D721Med (cell line): ENCODE data around the gene CUL2.

Experiments used
- DNase-seq: peaks from one replicate; pipeline ENCODE4 v3.0.0; 2011; ENCODE audit warnings: low spot score; ENCODE audit not compliant: insufficient read length
- FAIRE-seq: peaks from 2 replicates; lab custom pipeline; 2011; peaks lifted over from hg19 to GRCh38; lab: Jason Lieb, UNC
- TF ChIP-seq, protein P1 (sequence below): IDR thresholded peaks from 2 replicates; pipeline ENCODE4 v1.5.1; 2012; ENCODE audit warnings: mild to moderate bottlenecking, control low read depth; ENCODE audit not compliant: insufficient read depth; ENCODE audit errors: missing control alignments

Gene CUL2

DNA sequence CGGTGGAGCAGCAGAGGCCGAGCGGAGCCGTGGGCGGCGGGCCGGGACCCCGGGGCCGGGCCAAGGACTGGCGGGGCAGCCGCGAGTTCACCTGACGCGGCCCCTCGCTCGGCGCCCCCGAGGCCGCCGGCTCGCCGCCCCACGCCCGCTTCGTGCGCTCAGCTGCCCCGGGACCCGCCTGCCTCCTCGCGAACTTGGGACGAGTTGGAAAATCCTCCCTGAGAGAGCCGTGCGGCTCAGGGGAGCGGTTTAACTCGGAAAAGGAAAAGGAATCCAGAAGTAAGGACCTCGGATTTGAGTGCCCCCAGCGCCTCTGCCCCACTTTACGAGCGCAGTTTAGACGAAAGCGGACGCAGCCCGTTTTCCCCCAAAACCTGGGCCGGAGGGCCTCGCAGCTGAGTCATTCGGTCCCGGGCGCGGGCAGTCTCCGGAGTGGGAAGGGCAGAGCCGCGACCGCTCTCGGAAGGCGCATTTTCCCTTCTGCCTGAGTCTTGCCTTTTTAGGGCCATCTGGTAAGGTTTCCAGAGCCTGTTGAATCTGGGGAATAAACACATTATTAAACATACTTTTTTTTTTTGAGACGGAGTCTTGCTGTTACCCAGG, 37.2 kb upstream of the CUL2 start:
- no peak for DNase-seq
- TF ChIP-seq, protein P1, sequence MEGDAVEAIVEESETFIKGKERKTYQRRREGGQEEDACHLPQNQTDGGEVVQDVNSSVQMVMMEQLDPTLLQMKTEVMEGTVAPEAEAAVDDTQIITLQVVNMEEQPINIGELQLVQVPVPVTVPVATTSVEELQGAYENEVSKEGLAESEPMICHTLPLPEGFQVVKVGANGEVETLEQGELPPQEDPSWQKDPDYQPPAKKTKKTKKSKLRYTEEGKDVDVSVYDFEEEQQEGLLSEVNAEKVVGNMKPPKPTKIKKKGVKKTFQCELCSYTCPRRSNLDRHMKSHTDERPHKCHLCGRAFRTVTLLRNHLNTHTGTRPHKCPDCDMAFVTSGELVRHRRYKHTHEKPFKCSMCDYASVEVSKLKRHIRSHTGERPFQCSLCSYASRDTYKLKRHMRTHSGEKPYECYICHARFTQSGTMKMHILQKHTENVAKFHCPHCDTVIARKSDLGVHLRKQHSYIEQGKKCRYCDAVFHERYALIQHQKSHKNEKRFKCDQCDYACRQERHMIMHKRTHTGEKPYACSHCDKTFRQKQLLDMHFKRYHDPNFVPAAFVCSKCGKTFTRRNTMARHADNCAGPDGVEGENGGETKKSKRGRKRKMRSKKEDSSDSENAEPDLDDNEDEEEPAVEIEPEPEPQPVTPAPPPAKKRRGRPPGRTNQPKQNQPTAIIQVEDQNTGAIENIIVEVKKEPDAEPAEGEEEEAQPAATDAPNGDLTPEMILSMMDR, result no peak
- no peak for FAIRE-seq

DNA sequence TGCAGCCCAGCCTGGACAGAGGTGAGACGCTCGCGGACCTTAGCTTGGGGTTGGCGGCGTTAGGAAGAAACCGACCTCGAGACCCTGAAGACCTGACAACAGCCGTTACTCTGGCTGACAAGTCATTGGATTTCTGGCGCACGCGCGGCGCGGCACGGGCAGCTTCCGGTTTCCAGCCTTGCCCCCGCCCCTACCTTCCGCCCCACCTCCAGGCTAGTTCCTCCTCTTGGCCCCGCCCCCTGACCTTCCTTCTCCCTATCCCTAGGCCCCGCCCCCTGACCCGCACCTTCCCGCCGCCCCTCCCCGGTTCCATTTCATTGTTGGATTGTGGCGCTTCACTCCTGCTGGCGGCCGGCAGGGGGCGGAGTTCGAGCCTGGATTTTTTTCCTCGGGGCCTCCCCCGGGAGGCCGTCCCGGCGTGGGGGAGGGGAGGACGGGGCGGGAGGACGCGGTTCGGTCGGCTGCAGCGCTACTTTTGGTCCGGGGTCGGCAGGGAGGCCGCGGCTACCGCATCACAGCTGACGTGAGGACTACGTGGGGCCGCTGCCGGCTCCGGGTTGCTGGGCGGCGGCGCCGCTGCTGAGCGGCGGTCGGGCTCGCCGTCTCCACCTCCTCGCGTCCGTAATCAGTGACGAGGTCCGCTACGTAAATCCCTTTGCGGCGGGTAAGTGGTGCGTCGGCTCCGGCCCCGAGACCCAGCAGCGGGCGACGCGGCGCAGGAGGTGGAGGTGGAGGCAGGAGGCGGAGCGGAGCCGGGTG, 36.6 kb upstream of the CUL2 start, which contains the start of gene CREM:
TSS of gene CREM (plus strand) at position 317 of the 759 bp plus-strand sequence. CDS start 10,990 bp downstream, outside the sequence.
- TF ChIP-seq, protein P1, result peak; percentile 62
- peak; percentile 79 for DNase-seq
- no peak for FAIRE-seq

DNA sequence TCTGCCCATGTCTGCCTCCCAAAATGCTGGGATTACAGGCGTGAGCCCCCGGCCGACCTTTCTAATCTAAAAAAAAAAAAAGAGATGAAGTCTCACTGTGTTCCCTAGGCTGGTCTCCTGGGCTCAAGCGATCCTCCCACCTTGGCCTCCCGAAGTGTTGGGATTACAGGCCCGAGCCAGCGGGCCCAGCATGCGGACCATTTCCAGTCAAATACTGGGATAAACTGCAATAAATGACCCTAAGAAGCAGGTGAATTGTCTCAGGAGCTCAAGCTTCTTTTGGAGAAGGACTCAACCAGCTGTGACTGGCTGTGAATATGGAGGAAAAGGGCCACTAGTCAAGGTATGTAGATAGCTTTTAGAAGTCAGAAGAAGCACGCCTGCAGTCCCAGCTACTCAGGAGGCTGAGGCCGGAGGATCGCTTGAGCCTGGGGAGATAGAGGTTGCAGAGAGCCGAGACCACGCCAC, 36.0 kb upstream of the CUL2 start:
- FAIRE-seq (no peak), DNase-seq (no peak)
- TF ChIP-seq, protein P1, result no peak

DNA sequence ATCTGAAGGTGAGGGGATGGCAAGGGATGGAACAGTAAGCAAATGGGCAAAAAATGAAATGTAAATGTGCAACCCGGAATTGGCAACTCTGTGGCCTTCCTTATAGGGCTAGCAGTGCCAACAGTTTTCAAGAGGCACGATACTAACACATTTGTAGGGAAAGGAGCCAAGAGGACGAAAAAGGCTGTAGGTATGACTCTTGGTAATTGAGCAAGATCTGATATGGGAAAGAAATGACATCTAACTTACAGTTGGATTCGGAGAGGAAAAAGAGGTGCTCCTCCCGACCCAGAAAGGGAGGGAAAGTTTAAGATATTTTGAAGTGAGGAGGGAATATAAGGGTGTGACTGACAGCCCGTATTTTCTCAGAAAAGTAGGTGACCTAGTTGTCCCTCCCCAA, 34.4 kb upstream of the CUL2 start:
- DNase-seq (no peak), FAIRE-seq (no peak)
- TF ChIP-seq, protein P1, result no peak

DNA sequence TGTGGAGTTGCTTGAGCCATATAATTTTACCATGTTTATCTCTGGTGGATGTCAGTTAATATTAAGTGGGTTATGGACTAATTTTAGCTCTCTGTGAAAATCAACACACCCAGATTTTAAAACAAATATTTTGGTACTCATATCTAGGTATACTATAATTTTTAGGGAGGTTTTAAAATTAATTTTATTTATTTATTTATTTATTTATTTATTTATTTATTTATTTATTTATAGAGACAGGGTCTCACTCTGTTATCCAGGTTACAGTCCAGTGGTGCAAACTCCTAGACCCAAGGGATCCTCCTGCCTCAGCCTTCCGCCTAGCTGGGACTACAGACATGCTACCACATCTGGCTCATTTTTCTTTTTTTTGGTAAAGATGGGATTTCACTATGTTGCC, 29.2 kb upstream of the CUL2 start:
- FAIRE-seq, result no peak

DNA sequence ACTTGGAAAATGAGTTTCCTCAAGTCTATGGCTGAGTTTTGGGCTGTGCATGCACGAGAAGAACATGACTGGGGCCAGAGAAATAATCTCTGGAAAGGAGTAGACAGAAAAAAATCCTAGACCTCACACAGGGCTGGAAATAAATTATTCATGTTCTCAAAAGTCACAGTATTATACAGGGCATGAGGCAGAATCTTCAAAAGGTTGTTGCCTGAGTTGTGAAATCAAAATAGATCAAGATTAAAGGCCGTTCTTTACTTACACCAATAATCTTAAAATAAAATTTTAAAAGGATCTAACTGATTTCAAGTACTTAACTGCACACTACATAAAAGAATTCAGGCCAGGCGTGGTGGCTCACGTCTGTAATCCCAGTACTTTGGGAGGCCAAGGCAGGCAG, 22.4 kb upstream of the CUL2 start:
- FAIRE-seq, result no peak
- no peak for DNase-seq
- TF ChIP-seq, protein P1, result no peak

More for the DNA sequence above, 29.2 kb upstream of the CUL2 start:
- DNase-seq, result no peak
- TF ChIP-seq, protein P1, result no peak

DNA sequence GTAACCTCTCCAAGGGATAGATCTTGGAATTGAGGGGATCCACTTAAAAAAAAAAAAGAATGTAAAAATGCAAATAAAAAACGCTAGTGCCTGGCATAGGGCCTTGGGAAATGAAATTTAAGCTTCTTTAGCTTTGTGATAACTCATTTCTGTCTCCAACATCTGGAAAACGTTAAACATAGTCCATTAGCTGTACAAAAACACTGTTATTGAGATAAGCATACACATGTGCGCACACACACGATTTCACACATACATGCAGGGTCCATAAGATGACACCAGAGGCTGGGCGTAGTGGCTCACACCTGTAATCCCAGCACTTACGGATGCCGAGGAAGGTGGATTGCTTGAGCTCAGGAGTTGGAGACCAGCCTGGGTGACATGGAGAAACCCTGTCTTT, 13.7 kb upstream of the CUL2 start:
- TF ChIP-seq, protein P1, result no peak
- DNase-seq, result no peak
- FAIRE-seq, result no peak
